Cardiac muscle cell (in vitro differentiated cells and primary cell): ENCODE measurements around the gene OPRD1. TPM values are rescaled to one million over a fixed set of nuclear protein-coding genes. Genes with fewer than 3 reads are reported as not detected.

Experiments used
- DNase-seq, 2 donors: peaks; one replicate each; pipeline versions ENCODE4 v3.0.0 to v3.0.0-alpha.2; 2010 to 2017; ENCODE audit warnings: low read depth in 1 of 2, low spot score in 1 of 2
- H3K27ac ChIP-seq: fragments of 200-600 bp; sonication (generic); 2 replicates; pipeline ENCODE4 v1.5.1; 2016
- H3K27me3 ChIP-seq: fragments of 200-600 bp; sonication (generic); 2 replicates; pipeline ENCODE4 v1.6.0; 2016; ENCODE audit warnings: control low read depth
- H3K36me3 ChIP-seq: fragments of 200-600 bp; sonication (generic); 2 replicates; pipeline ENCODE4 v1.5.1; 2016; ENCODE audit warnings: control low read depth
- H3K4me1 ChIP-seq: fragments of 200-600 bp; sonication (generic); 2 replicates; pipeline ENCODE4 v1.8.1; 2017; ENCODE audit warnings: low read depth, mild to moderate bottlenecking, mixed run types
- H3K4me3 ChIP-seq: fragments of 200-600 bp; sonication (generic); 2 replicates; pipeline ENCODE4 v1.5.1; 2016; ENCODE audit warnings: mild to moderate bottlenecking
- H3K9me3 ChIP-seq: fragments of 200-600 bp; sonication (generic); 2 replicates; pipeline ENCODE4 v1.5.1; 2017; ENCODE audit warnings: low read depth, mild to moderate bottlenecking, control low read depth
- CTCF ChIP-seq: IDR thresholded peaks from 2 replicates; pipeline ENCODE4 v1.5.1; 2012; ENCODE audit warnings: low read depth, mild to moderate bottlenecking, low read length
- polyA plus RNA-seq: library from polyadenylated mRNA; unstranded; fragments of >200 nt; fragmentation: Nextera tagmentation; extraction: Ambion mirVana; gene quantifications from 2 replicates; pipeline ENCODE4 v1.2.1, GENCODE V29; 2016
- total RNA-seq: library from RNA; depleted of rRNA; stranded (reverse); fragments of >200 nt; gene quantifications from 2 replicates; pipeline ENCODE4 v1.2.3, GENCODE V29; 2016

Gene OPRD1
- total and polyA plus RNA-seq, 2 experiments from 2014 or later = 0.13 to 0.60 TPM

- TF ChIP-seq CTCF = no peak
- peak; percentile 52 to 57 for DNase-seq
- Histone ChIP-seq H3K36me3 (no peaks in the 10 kb centered on the region), H3K27me3 (no peaks in the 10 kb centered on the region), H3K4me3 (peak overlapping the region; percentile 59), H3K4me1 (peaks cover 11% of the 10 kb centered on the region), H3K27ac (peak overlapping the region; percentile 84), H3K9me3 (no peaks in the 10 kb centered on the region)
Measured at GRCh38 chr1:28915031-28915895, 103.3 kb downstream of the OPRD1 start.

GRCh38 chr1:28917757-28918118 is 105.8 kb downstream of the OPRD1 start:
- DNase-seq = no peak
- no peak overlapping the region for H3K4me3 ChIP-seq

More at GRCh38 chr1:28917757-28918118, 105.8 kb downstream of the OPRD1 start:
- H3K27ac ChIP-seq = no peak overlapping the region
- peaks cover 17% of the 10 kb centered on the region for H3K4me1 ChIP-seq
- no peaks in the 10 kb centered on the region for H3K27me3 ChIP-seq
- H3K36me3 ChIP-seq = no peaks in the 10 kb centered on the region
- no peaks in the 10 kb centered on the region for H3K9me3 ChIP-seq
- no peak for TF ChIP-seq CTCF

Other genes with a start within 250 kb of the OPRD1 start
- gene RAB42, start 219.9 kb upstream of the OPRD1 start, total RNA-seq = 11.7 and 12.5 TPM in 2 replicates
- gene RAB42, start 219.9 kb upstream of the OPRD1 start, polyA plus RNA-seq = 7.3 and 11.9 TPM in 2 replicates
- gene TAF12, start 169.1 kb upstream of the OPRD1 start, total RNA-seq = 32.4 and 40.3 TPM in 2 replicates
- 44.2 and 51.9 TPM in 2 replicates for gene TAF12, start 169.1 kb upstream of the OPRD1 start, polyA plus RNA-seq
- not detected in 2 replicates for gene RNU11, start 163.6 kb upstream of the OPRD1 start, total RNA-seq
- not detected in 2 replicates for gene RNU11, start 163.6 kb upstream of the OPRD1 start, polyA plus RNA-seq
- 6.7 and 7.5 TPM in 2 replicates for gene GMEB1, start 143.4 kb upstream of the OPRD1 start, total RNA-seq
- gene GMEB1, start 143.4 kb upstream of the OPRD1 start, polyA plus RNA-seq = 6.0 and 7.6 TPM in 2 replicates
- gene YTHDF2, start 75.2 kb upstream of the OPRD1 start, total RNA-seq = 53.7 and 62.8 TPM in 2 replicates
- gene YTHDF2, start 75.2 kb upstream of the OPRD1 start, polyA plus RNA-seq = 84.0 and 88.1 TPM in 2 replicates
- gene EPB41, start 102.4 kb downstream of the OPRD1 start, total RNA-seq = 35.8 and 50.5 TPM in 2 replicates
- 15.4 and 27.6 TPM in 2 replicates for gene EPB41, start 102.4 kb downstream of the OPRD1 start, polyA plus RNA-seq